Adrenal gland (tissue), 12 donors: ENCODE data around the gene FAM83E. TPM values are rescaled to one million over a fixed set of nuclear protein-coding genes. Genes with fewer than 3 reads are reported as not detected.

Experiments
- DNase-seq, 7 donors: peaks; one replicate each; pipeline ENCODE4 v3.0.0-alpha.2; 2019 to 2020
- H3K27ac ChIP-seq, 5 donors: fragments of 200-600 bp; sonication (generic) in 4 of 5; 1 replicate in 3 of 5; 2 replicates in 2 of 5; pipeline versions ENCODE4 v1.5.1 to v1.8.0; 2016 to 2020; ENCODE audit warnings: mild to moderate bottlenecking in 1 of 5
- H3K27me3 ChIP-seq: fragments of 200-600 bp; 2 replicates; pipeline ENCODE4 v1.8.0; 2021
- H3K36me3 ChIP-seq, 2 donors: fragments of 200-600 bp; replicated peaks in 1 of 2; 1 replicate in 1 of 2; 2 replicates in 1 of 2; pipeline versions ENCODE4 v1.5.1 to v1.8.0; 2018 to 2022
- H3K4me1 ChIP-seq, 2 donors: fragments of 200-600 bp; replicated peaks in 1 of 2; 1 replicate in 1 of 2; 2 replicates in 1 of 2; pipeline versions ENCODE4 v1.5.1 to v1.8.0; 2018 to 2021
- H3K4me3 ChIP-seq, 4 donors: fragments of 200-600 bp; sonication (generic) in 3 of 4; one replicate each; pipeline ENCODE4 v1.5.1; 2016 to 2018
- H3K9me3 ChIP-seq, 3 donors: fragments of 200-600 bp; sonication (generic) in 1 of 3; replicated peaks in 1 of 3; 1 replicate in 2 of 3; 2 replicates in 1 of 3; pipeline versions ENCODE4 v1.5.1 to v1.8.0; 2016 to 2021
- CTCF ChIP-seq, 6 experiments: fragments of 450-650 bp in 4 of 6; fragments of 200-600 bp in 2 of 6; sonication (generic) in 1 of 6; IDR thresholded peaks; 1 replicate in 5 of 6; 2 replicates in 1 of 6; pipeline versions ENCODE4 v1.5.1 to v1.8.0; 2016 to 2021; ENCODE audit warnings: antibody characterized with exemption in 6 of 6, mild to moderate bottlenecking in 2 of 6, moderate library complexity in 1 of 6
- POLR2A ChIP-seq, 2 donors: fragments of 450-650 bp; IDR thresholded peaks; one replicate each; pipeline ENCODE4 v1.6.1; 2017; ENCODE audit warnings: antibody characterized with exemption in 2 of 2, mild to moderate bottlenecking in 2 of 2, moderate library complexity in 1 of 2
- WGBS, 4 donors: extraction: QIAGEN DNeasy Blood & Tissue Kit in 2 of 4; methylation state at CpG; one replicate each; pipeline versions ENCODE4 v1.1.5 to v1.1.7; 2013 to 2017; 5-methylcytosine and 5-hydroxymethylcytosine counted together
- intact Hi-C, 2 donors: fragments of 100-400 bp; cut with DNase I; formaldehyde crosslinking; loops; one replicate each; pipeline versions ENCODE4 v1.14.1 to v1.15.0; 2022 to 2023
- polyA plus RNA-seq, 3 donors: library from polyadenylated mRNA; stranded (reverse); fragments of 200-250 nt in 2 of 3; fragments of 350-450 nt in 1 of 3; fragmentation: Illumina TruSeq in 1 of 3; extraction: RNeasy Lipid Tissue Mini Kit (QIAGEN cat#74804) in 1 of 3; gene quantifications; one replicate each; pipeline ENCODE4 v1.2.3, GENCODE V29; 2013 to 2014
- total RNA-seq, 9 donors: library from RNA; depleted of rRNA in 4 of 9; stranded (reverse); fragments of >200 nt in 4 of 9; fragments of 120-200 nt in 1 of 9; fragmentation: NEBNext Ultra II Directional in 1 of 9; extraction: Animal tissue kit (Norgen Biotek cat#: 25700) in 1 of 9; gene quantifications; one replicate each; pipeline versions ENCODE4 v1.1.0 to v1.2.4, GENCODE V29; 2013 to 2023
- donor health status: healthy with polysubstance abuse.
- donor health status: Bipolar disorder and iron deficiency.
- donor health status: DM: yes; HTN: yes; CAD: no.
- donor health status: DM: no; HTN: no; CAD: no.
- donor health status: DM: no; HTN: no; CAD: no.
- donor health status: DM: yes; HTN: yes; CAD: no.

The FAM83E gene
- total and polyA plus RNA-seq, 12 donors = 0.17 to 1.6 (median 0.49) TPM; not detected in 8

- H3K27me3 ChIP-seq = no peaks in the 10 kb centered on the region
- intact Hi-C loops = loop anchor here in 1 of 2 donors (10.0 kb wide), 1 partner anchor 197 kb away; no protein-coding TSS in a partner anchor
- no peak for TF ChIP-seq POLR2A (IDR thresholded peaks at IDR 0.05)
- no peak for TF ChIP-seq CTCF (IDR thresholded peaks at IDR 0.05)
- no peaks in the 10 kb centered on the region for H3K9me3 ChIP-seq
- no peaks in the 10 kb centered on the region for H3K36me3 ChIP-seq
- WGBS, 4 donors = 64 to 75% (median 69%) methylated on average over 2 of the region's 2 CpGs
- H3K4me1 ChIP-seq = peaks cover 11 to 13% of the 10 kb centered on the region in 2 donors
- H3K27ac ChIP-seq = no peak overlapping the region
- no peak overlapping the region for H3K4me3 ChIP-seq
- DNase-seq = no peak
These were observed 33.3 kb upstream of the FAM83E start for GRCh38 chr19:48648134-48648533.

GRCh38 chr19:48646722-48647216, 31.9 kb upstream of the FAM83E start:
- DNase-seq = no peak
- Histone ChIP-seq H3K27me3 (no peaks in the 10 kb centered on the region), H3K27ac (peak overlapping the region in 3 of 5 donors; percentile 83 to 93 (median 89)), H3K4me3 (peak overlapping the region in 1 of 4 donors; percentile 60), H3K4me1 (peaks cover 11 to 13% of the 10 kb centered on the region in 2 donors), H3K9me3 (no peaks in the 10 kb centered on the region), H3K36me3 (no peaks in the 10 kb centered on the region)
- intact Hi-C loops = loop anchor here in 1 of 2 donors (10.0 kb wide), 1 partner anchor 198 kb away; no protein-coding TSS in a partner anchor
- 9 to 24% (median 11%) methylated on average over 3 to 10 of the region's 10 CpGs for WGBS, 4 donors
- no peak for TF ChIP-seq POLR2A (IDR thresholded peaks at IDR 0.05)
- TF ChIP-seq CTCF (IDR thresholded peaks at IDR 0.05) = no peak

GRCh38 chr19:48646001-48646721, 31.3 kb upstream of the FAM83E start, which contains the start of gene CA11:
Gene CA11 (minus strand): TSS chr19:48646187. CDS start chr19:48645632, 555 bp downstream.
- peak; percentile 89 to 94 (median 92) for DNase-seq
- peak within 1 kb of the TSS; percentile 75 to 93 (median 83) for H3K27ac ChIP-seq
- intact Hi-C loops = loop anchor here in 1 of 2 donors (10.0 kb wide), 1 partner anchor 199 kb away; no protein-coding TSS in a partner anchor

More at GRCh38 chr19:48646001-48646721, 31.3 kb upstream of the FAM83E start, which contains the start of gene CA11:
- H3K9me3 ChIP-seq = no peaks in the 10 kb centered on the region
- peak within 1 kb of the TSS in 3 of 4 donors; percentile 22 to 60 (median 49) for H3K4me3 ChIP-seq
- peaks cover 11 to 13% of the 10 kb centered on the region in 2 donors for H3K4me1 ChIP-seq
- WGBS, 4 donors = 0 to 1% (median 1%) methylated on average over 20 to 33 of the region's 33 CpGs
- no peaks in the 10 kb centered on the region for H3K27me3 ChIP-seq
- H3K36me3 ChIP-seq = no peaks in the 10 kb centered on the region
- TF ChIP-seq CTCF (IDR thresholded peaks at IDR 0.05) (peak; percentile 80 to 96 (median 92)), POLR2A (IDR thresholded peaks at IDR 0.05) (peak; percentile 14 to 60)
